Adipose tissue (tissue), 3 donors: ENCODE measurements around the gene MVD. TPM values are rescaled to one million over a fixed set of nuclear protein-coding genes. Genes with fewer than 3 reads are reported as not detected.

ENCODE experiments used
- H3K27ac ChIP-seq: one replicate; pipeline ENCODE4 v1.5.1; 2013; ENCODE audit warnings: low read depth, low read length
- WGBS, 3 donors: extraction: QIAGEN DNeasy Blood & Tissue Kit; methylation state at CpG; one replicate each; pipeline ENCODE4 v1.1.7; 2013; 5-methylcytosine and 5-hydroxymethylcytosine counted together
- polyA plus RNA-seq, 3 donors: library from polyadenylated mRNA; stranded (reverse); fragments of 200-250 nt; gene quantifications; one replicate each; pipeline ENCODE4 v1.2.3, GENCODE V29; 2013
- donor health status: healthy with polysubstance abuse.
- donor health status: Bipolar disorder and iron deficiency.
- donor health status: healthy.

MVD gene
- polyA plus RNA-seq, 3 donors = 22.6 to 34.5 (median 31.2) TPM

GRCh38 chr16:88665570-88665969 lies 2.7 kb upstream of the MVD start:
- no peak overlapping the region for H3K27ac ChIP-seq
- 92 to 96% (median 95%) methylated on average over 3 of the region's 3 CpGs for WGBS, 3 donors

GRCh38 chr16:88665148-88665547 lies 2.3 kb upstream of the MVD start:
- 40 to 63% (median 61%) methylated on average over 4 of the region's 4 CpGs for WGBS, 3 donors
- H3K27ac ChIP-seq = no peak overlapping the region

DNA sequence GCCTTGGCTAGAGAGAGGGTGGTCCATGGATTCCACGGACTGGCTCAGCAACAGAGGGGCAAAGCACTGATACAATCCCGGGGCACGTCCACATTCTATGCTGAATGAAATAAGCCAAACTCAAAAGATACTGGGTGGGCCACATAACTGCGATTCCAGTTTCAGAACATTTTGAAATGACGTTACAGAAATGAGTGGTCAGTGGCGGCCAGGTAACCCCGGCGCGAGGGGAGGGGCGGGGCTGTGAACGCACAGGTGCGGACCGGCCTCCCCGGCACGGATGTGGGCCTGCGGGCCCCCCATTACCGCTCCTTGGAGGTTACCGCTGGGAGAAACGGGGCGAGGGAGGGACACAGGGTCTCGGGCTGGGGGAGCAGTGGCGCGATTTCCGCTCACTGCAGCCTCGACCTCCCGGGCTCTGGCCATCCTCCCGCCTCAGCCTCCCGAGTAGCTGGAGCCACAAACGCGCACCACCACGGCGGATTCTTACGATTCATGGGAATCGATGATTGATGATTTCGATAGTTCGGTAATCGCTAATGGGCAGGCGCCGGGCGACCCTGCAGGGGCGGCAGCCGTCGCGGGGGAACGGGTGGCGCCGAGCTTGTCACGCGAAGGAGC lies 559 bp downstream of the MVD start:
- 1 to 2% (median 2%) methylated on average over 43 to 49 of the region's 49 CpGs for WGBS, 3 donors
- H3K27ac ChIP-seq = no peak overlapping the region

GRCh38 chr16:88661468-88661867 lies 1.4 kb downstream of the MVD start:
- no peak overlapping the region for H3K27ac ChIP-seq
- 83 to 90% (median 89%) methylated on average over 10 of the region's 10 CpGs for WGBS, 3 donors

GRCh38 chr16:88659160-88659559 lies 3.7 kb downstream of the MVD start:
- 92 to 95% (median 94%) methylated on average over 25 of the region's 25 CpGs for WGBS, 3 donors
- no peak overlapping the region for H3K27ac ChIP-seq

- 88 to 94% (median 89%) methylated on average over 10 to 15 of the region's 15 CpGs for WGBS, 3 donors
- H3K27ac ChIP-seq = no peak overlapping the region
These were observed 4.2 kb downstream of the MVD start for GRCh38 chr16:88658714-88659113.

DNA sequence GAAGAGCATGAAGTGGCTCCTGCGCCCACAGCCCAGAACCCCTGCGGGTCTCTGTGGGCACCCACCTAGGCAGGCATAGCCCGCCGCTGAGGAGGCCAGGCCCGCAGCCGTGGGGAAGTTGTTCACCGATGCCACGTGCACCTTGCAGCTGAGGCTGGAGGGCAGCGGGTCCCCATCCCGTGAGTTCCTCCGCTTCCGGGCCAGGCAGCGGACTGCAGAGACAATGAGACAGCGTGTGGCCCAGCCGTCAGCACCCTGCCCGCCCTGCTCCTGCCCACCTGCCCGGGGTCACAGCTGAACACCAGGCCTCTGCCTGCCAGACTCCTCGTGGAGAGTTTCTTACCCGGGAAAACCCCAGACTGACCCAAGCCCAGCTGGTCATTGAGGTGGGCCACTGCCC lies 5.5 kb downstream of the MVD start:
- 90 to 94% (median 92%) methylated on average over 17 to 19 of the region's 19 CpGs for WGBS, 3 donors

DNA sequence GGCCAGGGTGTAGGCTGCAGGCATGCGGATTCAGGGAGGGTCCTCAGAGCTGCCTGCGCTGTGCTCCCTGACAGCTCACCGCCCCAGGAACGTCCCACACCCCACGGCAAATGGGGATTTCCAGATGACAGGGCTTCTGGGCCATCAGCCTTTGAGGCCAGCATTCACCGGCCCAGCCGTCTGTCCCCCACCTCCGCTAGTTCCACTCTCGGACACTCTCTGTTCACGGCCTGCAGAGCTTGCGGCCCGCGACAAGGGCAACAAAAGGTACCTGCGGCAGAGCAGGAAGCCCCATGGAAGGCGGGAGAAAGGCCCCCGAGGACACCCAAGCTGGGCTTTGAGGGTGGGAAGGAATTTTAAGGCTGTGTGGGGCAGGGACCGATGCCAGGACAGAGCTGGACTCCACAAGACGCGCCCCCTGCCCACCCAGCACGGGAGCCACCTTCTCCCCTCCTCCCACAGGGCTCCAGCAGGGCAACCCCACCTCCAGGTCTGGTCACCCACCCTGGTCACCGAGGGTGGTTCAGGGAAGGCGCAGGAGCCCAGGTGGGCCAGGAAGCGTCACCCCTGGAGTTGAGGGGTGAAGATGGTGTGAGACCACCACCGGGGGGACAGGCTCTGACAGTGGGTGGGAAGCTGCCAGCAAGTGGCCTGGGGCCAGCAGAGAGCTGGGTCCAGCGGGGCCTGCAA lies 6.5 kb downstream of the MVD start:
- 87 to 89% (median 87%) methylated on average over 24 to 25 of the region's 25 CpGs for WGBS, 3 donors
- no peak overlapping the region for H3K27ac ChIP-seq

More for the DNA sequence above, 5.5 kb downstream of the MVD start:
- no peak overlapping the region for H3K27ac ChIP-seq

DNA sequence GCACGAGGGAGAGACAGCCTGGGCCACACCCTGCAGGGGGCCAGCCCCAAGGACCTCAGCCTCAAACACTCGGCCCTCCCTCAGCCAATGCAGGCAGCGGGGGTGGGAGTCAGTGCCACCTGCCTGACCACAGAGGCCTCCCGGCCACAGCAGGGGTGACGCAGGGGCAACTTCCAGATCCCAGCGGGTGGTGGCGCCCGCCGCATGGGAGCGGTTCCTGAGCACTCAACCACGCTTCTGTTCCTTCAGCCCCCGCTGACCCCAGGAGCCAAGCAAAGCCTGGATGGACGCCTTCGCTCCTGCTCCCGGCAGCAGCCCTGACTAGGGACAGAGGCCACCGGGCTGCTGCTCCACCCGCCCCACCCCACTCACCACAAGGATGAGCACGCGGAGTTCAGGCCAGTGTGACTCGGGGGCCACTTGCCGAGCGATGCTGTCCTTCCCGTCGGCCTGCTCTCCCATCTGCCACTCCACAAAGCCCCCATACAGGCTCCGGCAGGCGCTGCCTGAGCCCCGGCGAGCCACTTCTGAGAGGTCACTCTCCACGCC lies 7.1 kb downstream of the MVD start:
- 92 to 96% (median 93%) methylated on average over 28 to 29 of the region's 29 CpGs for WGBS, 3 donors
- H3K27ac ChIP-seq = no peak overlapping the region

- no peak overlapping the region for H3K27ac ChIP-seq
- WGBS, 3 donors = 93 to 97% (median 95%) methylated on average over 46 to 50 of the region's 50 CpGs
These were observed 7.7 kb downstream of the MVD start for GRCh38 chr16:88655053-88655732.

DNA sequence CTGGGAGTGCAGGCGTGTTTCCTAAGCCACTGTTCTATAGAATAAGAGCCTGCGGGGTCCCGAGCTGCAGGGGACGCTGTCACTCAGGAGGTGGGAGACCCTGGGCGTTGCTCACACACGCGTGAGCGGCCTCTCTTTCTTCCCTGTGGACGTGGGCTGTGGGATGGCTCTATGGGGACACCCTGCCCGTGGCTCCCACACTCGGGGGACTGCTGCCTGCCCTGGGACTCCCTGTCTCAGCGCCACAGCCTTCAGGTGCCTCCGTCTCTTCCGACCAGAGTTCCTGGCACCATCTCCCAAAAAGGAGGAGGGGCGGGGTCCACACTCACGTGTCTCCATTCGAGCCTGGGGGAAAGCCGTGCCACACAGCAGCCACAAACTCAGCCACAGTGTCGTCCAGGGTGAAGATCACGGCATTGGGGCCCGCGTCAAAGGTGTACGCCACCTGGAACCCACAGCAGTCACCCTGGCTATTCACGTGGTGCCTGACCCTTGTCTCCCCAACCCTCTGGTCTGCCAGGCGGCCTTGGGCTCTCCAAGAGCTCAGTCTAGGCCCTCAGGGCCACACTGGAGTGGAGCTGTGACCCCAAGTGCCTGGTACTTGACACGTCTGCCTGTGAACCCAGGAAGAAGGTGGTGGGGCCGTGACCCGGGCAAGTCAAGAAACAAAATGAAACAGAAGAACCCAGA lies 8.4 kb downstream of the MVD start:
- WGBS, 3 donors = 87 to 90% (median 88%) methylated on average over 28 of the region's 28 CpGs

DNA sequence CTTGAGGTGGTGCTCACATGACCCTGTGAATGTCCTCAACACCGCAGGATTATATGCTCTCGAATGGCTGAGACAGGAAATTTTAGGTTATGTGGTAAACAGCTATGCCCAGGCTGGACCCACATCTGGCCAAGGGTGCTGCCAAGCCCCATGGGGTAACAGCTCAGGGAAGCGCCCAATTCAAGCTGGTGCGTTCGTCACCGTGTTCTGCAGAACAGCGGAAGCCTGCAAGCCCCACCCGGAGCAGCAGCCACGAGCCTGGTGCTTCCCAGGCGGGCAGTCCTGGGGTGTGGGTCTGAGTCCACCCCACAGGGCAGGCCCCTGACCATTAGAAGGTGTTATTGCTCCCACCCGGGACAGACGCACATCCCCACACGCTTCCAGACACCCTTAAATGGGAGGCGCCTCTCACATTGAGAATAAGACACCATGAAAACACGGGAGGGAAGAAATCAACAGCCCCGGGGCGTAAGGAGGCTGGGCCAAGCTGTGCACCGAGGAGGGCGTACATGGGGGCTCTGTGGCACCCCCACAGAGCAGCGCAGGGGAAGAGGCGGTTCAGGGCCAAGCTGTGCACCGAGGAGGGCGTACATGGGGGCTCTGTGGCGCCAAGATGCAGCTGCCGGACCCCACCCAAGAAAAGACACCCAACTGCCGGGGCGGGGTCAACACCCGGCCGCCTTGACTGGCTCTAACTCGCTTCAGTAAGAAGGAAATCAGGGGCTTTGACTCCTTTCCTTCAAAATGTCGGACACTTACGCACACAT lies 9.1 kb downstream of the MVD start:
- no peak overlapping the region for H3K27ac ChIP-seq
- WGBS, 3 donors = 87 to 89% (median 89%) methylated on average over 32 of the region's 32 CpGs

More for the DNA sequence above, 8.4 kb downstream of the MVD start:
- H3K27ac ChIP-seq = no peak overlapping the region

- WGBS, 3 donors = 88 to 91% (median 90%) methylated on average over 13 of the region's 13 CpGs
- H3K27ac ChIP-seq = no peak overlapping the region
These were observed 9.8 kb downstream of the MVD start for GRCh38 chr16:88653101-88653500.

GRCh38 chr16:88652762-88653063 lies 10.2 kb downstream of the MVD start:
- H3K27ac ChIP-seq = no peak overlapping the region
- WGBS, 3 donors = 90 to 92% (median 91%) methylated on average over 6 to 8 of the region's 8 CpGs

DNA sequence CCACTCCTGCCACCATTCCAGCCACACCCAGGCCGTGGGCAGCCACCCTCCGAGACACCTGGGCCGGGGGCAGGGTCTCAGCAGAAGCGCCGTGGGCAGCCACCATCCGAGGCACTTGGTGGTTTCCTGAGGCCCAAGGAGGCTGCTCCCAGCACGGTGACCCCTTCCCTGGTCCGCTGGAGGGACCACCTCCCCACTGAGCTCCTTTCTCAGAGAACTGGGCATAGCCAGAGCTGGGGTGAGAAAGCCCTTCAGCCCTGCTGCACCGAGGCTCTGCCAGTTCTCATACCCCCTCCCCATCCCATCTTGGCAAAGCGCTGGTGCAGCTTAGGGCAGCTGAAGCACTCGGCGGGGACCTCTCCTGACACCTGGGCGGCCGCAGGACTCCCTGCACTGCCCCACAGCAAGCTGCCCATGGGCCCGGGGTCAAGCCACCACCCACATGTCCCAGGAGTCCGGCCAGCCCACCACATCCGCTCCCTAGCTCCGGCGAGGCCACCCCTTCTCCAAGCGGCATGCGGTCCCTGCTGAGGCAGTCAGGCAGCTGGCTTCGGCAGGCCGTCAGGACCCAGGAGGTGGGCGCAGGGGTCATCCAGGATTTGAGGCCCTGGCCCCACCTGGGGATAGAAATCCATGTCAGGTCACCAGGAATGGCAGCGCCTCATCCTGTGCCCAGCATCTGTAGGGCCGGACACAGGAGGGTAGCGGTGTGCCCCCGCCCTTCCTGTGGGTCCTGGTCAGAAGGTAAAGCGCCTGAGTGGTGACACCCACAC lies 10.7 kb downstream of the MVD start:
- no peak overlapping the region for H3K27ac ChIP-seq
- WGBS, 3 donors = 80 to 90% (median 87%) methylated on average over 29 of the region's 29 CpGs

- H3K27ac ChIP-seq = no peak overlapping the region
These were observed 11.5 kb downstream of the MVD start for GRCh38 chr16:88651276-88651988.

GRCh38 chr16:88650749-88651275 lies 12.1 kb downstream of the MVD start, which contains the start of gene CYBA:
Gene CYBA (minus strand): TSS chr16:88651053. CDS start chr16:88651013, 40 bp downstream.
- WGBS, 3 donors = 0% methylated on average over 30 to 41 of the region's 41 CpGs
- H3K27ac ChIP-seq = no peak within 1 kb of the TSS

More at GRCh38 chr16:88651276-88651988, 11.5 kb downstream of the MVD start:
- WGBS, 3 donors = 33 to 48% (median 38%) methylated on average over 24 of the region's 24 CpGs
